OCI-LY1 (cell line): ENCODE results near the gene ACAN.

Source experiments
- H2AFZ ChIP-seq: fragments of 200-600 bp; sonication (generic), shearing (Covaris generic); 2 replicates; pipeline ENCODE4 v1.6.0; 2014; ENCODE audit warnings: antibody characterized with exemption, mild to moderate bottlenecking, low read length
- H3F3A ChIP-seq: fragments of 200-600 bp; sonication (generic), shearing (Covaris generic); 2 replicates; pipeline ENCODE4 v1.6.0; 2014; ENCODE audit warnings: mild to moderate bottlenecking, antibody characterized with exemption, low read length, moderate library complexity; ENCODE audit not compliant: insufficient read depth
- H3K27ac ChIP-seq: fragments of 200-600 bp; sonication (generic); 2 replicates; pipeline ENCODE4 v1.5.1; 2014; ENCODE audit warnings: low read length, mixed run types, mild to moderate bottlenecking, low read depth; ENCODE audit not compliant: poor library complexity, severe bottlenecking
- H3K27me3 ChIP-seq: fragments of 200-600 bp; sonication (generic); 2 replicates; pipeline ENCODE4 v1.6.0; 2014; ENCODE audit warnings: antibody characterized with exemption, mild to moderate bottlenecking, low read length, moderate library complexity; ENCODE audit not compliant: insufficient read depth
- H3K36me3 ChIP-seq: fragments of 200-600 bp; sonication (generic); 2 replicates; pipeline ENCODE4 v1.6.1; 2014; ENCODE audit warnings: mild to moderate bottlenecking, antibody characterized with exemption, low read length, moderate library complexity, mixed read lengths; ENCODE audit not compliant: insufficient read depth
- H3K4me1 ChIP-seq: fragments of 200-600 bp; sonication (generic); 2 replicates; pipeline ENCODE4 v1.5.1; 2014; ENCODE audit warnings: mild to moderate bottlenecking, low read length, moderate library complexity; ENCODE audit not compliant: insufficient read depth, severe bottlenecking
- H3K4me2 ChIP-seq: fragments of 200-600 bp; sonication (generic), shearing (Covaris generic); 2 replicates; pipeline ENCODE4 v1.6.1; 2014; ENCODE audit warnings: low read length
- H3K4me3 ChIP-seq: fragments of 200-600 bp; sonication (generic); 2 replicates; pipeline ENCODE4 v1.5.1; 2014; ENCODE audit warnings: low read length, low read depth, mild to moderate bottlenecking, mixed read lengths; ENCODE audit not compliant: poor library complexity, severe bottlenecking
- H3K79me2 ChIP-seq: fragments of 200-600 bp; shearing (Covaris generic); 2 replicates; pipeline ENCODE4 v1.6.1; 2016; ENCODE audit warnings: mixed run types, low read length, mixed read lengths; ENCODE audit not compliant: insufficient read depth
- H3K9ac ChIP-seq: fragments of 200-600 bp; sonication (generic), shearing (Covaris generic); 2 replicates; pipeline ENCODE4 v1.6.1; 2014; ENCODE audit warnings: mild to moderate bottlenecking, low read length, mixed read lengths
- H3K9me2 ChIP-seq: fragments of 200-600 bp; sonication (generic), shearing (Covaris generic); 2 replicates; pipeline ENCODE4 v1.6.1; 2014; ENCODE audit warnings: low read depth, mild to moderate bottlenecking, low read length, mixed read lengths
- H3K9me3 ChIP-seq: fragments of 200-600 bp; shearing (Covaris generic); 2 replicates; pipeline ENCODE4 v1.6.1; 2014; ENCODE audit warnings: low read length, mixed read lengths
- H4K20me1 ChIP-seq: fragments of 200-600 bp; sonication (generic), shearing (Covaris generic); 2 replicates; pipeline ENCODE4 v1.6.0; 2016; ENCODE audit warnings: mild to moderate bottlenecking, low read length; ENCODE audit not compliant: insufficient read depth
- CTCF ChIP-seq: fragments of 200-600 bp; sonication (generic), shearing (Covaris generic); IDR thresholded peaks from 2 replicates; pipeline ENCODE4 v1.5.1; 2017; ENCODE audit warnings: mild to moderate bottlenecking, antibody characterized with exemption, low read length, moderate library complexity, mixed read lengths
- EZH2 ChIP-seq: fragments of 200-600 bp; sonication (generic), shearing (Covaris generic); IDR thresholded peaks from 2 replicates; pipeline ENCODE4 v1.8.0; 2017; ENCODE audit warnings: borderline replicate concordance, mixed run types, mild to moderate bottlenecking, antibody characterized with exemption, low read length, moderate library complexity, mixed read lengths

ACAN gene

GRCh38 chr15:88906551-88906950 is 103.3 kb downstream of the ACAN start:
- no peaks in the 10 kb centered on the region for H3K4me1 ChIP-seq
- H3K9ac ChIP-seq = no peak overlapping the region
- H3F3A ChIP-seq = no peaks in the 10 kb centered on the region
- H3K79me2 ChIP-seq = no peaks in the 10 kb centered on the region
- H3K27me3 ChIP-seq = no peaks in the 10 kb centered on the region
- no peaks in the 10 kb centered on the region for H4K20me1 ChIP-seq
- H3K4me2 ChIP-seq = no peak overlapping the region
- H3K36me3 ChIP-seq = no peaks in the 10 kb centered on the region
- H3K27ac ChIP-seq = no peak overlapping the region
- H2AFZ ChIP-seq = no peak overlapping the region
- TF ChIP-seq CTCF = no peak
- TF ChIP-seq EZH2 = no peak
- no peak overlapping the region for H3K4me3 ChIP-seq
- H3K9me3 ChIP-seq = no peaks in the 10 kb centered on the region
- no peaks in the 10 kb centered on the region for H3K9me2 ChIP-seq

DNA sequence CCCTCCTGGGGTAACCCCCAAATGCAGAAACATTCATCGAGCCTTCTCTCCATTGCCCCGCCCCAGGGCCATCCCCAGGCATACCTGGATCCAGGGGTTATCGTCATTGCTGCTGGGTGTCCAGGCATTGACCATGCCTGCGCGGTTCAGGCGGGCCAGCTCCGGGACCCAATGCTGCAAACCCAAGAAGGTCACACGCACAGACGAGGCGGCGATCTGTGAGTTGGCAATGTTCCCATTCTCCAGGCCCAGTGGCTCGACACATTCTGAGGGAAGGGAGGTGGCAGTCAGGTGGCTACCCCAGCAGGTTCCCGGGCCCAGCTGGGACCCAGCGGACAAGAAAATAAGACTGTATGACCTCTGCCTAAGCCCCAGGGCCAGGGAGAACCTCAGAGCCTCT is 103.9 kb downstream of the ACAN start:
- no peaks in the 10 kb centered on the region for H4K20me1 ChIP-seq
- TF ChIP-seq CTCF (no peak), EZH2 (no peak)
- no peaks in the 10 kb centered on the region for H3F3A ChIP-seq
- H3K4me2 ChIP-seq = no peak overlapping the region
- H3K4me1 ChIP-seq = peaks cover 2% of the 10 kb centered on the region
- no peak overlapping the region for H2AFZ ChIP-seq
- no peak overlapping the region for H3K9ac ChIP-seq
- H3K9me3 ChIP-seq = no peaks in the 10 kb centered on the region
- no peaks in the 10 kb centered on the region for H3K36me3 ChIP-seq
- no peaks in the 10 kb centered on the region for H3K27me3 ChIP-seq
- no peak overlapping the region for H3K4me3 ChIP-seq
- no peaks in the 10 kb centered on the region for H3K79me2 ChIP-seq
- no peak overlapping the region for H3K27ac ChIP-seq
- H3K9me2 ChIP-seq = no peaks in the 10 kb centered on the region

DNA sequence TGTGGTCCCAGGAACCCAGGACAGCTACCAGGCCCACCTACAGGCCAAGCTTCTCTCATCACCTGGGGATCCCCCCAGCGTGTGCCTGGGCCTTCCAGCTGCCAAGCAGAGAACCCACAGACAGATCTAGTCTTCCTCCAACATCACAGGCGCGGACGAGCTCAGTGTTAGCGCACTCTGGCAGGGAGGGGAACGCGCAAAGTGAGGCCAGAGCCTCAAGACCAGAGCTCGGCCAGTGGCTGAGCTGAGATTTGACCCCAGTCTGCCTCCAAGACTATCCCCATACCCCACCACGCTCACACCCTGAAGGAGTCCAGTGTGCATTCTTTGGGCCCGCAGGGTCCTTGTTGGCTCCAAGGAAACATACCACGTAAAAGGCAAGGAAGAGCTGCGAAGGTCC is 104.9 kb downstream of the ACAN start:
- Histone ChIP-seq H3K4me3 (no peak overlapping the region), H3K79me2 (no peaks in the 10 kb centered on the region), H3K27ac (no peak overlapping the region), H3K36me3 (no peaks in the 10 kb centered on the region), H3K4me2 (no peak overlapping the region), H3K27me3 (no peaks in the 10 kb centered on the region), H4K20me1 (no peaks in the 10 kb centered on the region), H2AFZ (no peak overlapping the region), H3F3A (no peaks in the 10 kb centered on the region), H3K9me2 (no peaks in the 10 kb centered on the region), H3K9ac (no peak overlapping the region), H3K9me3 (no peaks in the 10 kb centered on the region), H3K4me1 (peaks cover 11% of the 10 kb centered on the region)
- TF ChIP-seq EZH2 = no peak
- TF ChIP-seq CTCF = no peak
